Osteocyte (in vitro differentiated cells): ENCODE data around the gene XXYLT1. TPM values are rescaled to one million over a fixed set of nuclear protein-coding genes. Genes with fewer than 3 reads are reported as not detected.
"Not testable (repeated sequence)": the region's sequence is repeated elsewhere in the genome, so short reads cannot be mapped to it uniquely, and the experiment has no call there.

ENCODE experiments used
- DNase-seq: peaks from one replicate; pipeline ENCODE4 v3.0.0; 2021; ENCODE audit warnings: mixed read lengths; ENCODE audit not compliant: unreplicated experiment; ENCODE audit errors: extremely low spot score
- H3K27ac Mint-ChIP-seq: one replicate; pipeline ENCODE4 v1.8.0; 2021; ENCODE audit warnings: mild to moderate bottlenecking, mixed read lengths; ENCODE audit not compliant: unreplicated experiment
- H3K27me3 Mint-ChIP-seq: one replicate; pipeline ENCODE4 v1.8.0; 2021; ENCODE audit warnings: mixed read lengths; ENCODE audit not compliant: unreplicated experiment
- H3K36me3 Mint-ChIP-seq: one replicate; pipeline ENCODE4 v1.8.0; 2021; ENCODE audit warnings: mixed read lengths; ENCODE audit not compliant: unreplicated experiment
- H3K4me1 Mint-ChIP-seq: one replicate; pipeline ENCODE4 v1.8.0; 2021; ENCODE audit warnings: mixed read lengths; ENCODE audit not compliant: unreplicated experiment
- H3K4me3 Mint-ChIP-seq: one replicate; pipeline ENCODE4 v1.8.0; 2021; ENCODE audit warnings: mild to moderate bottlenecking, moderate library complexity, mixed read lengths; ENCODE audit not compliant: unreplicated experiment
- H3K9me3 Mint-ChIP-seq: one replicate; pipeline ENCODE4 v1.8.0; 2021; ENCODE audit warnings: mixed read lengths; ENCODE audit not compliant: unreplicated experiment
- total RNA-seq: library from RNA; stranded (reverse); gene quantifications from 2 replicates; pipeline ENCODE4 v1.2.1, GENCODE V29; 2021
- TF ChIP-seq, protein P1 (sequence below): fragments of 200-600 bp; sonication (generic); IDR thresholded peaks from 2 replicates; pipeline ENCODE4 v1.5.0; 2021; ENCODE audit warnings: antibody characterized with exemption, mild to moderate bottlenecking, moderate library complexity

The XXYLT1 gene
- total RNA-seq, 1 donor from 2014 or later: 35.8 TPM

DNA sequence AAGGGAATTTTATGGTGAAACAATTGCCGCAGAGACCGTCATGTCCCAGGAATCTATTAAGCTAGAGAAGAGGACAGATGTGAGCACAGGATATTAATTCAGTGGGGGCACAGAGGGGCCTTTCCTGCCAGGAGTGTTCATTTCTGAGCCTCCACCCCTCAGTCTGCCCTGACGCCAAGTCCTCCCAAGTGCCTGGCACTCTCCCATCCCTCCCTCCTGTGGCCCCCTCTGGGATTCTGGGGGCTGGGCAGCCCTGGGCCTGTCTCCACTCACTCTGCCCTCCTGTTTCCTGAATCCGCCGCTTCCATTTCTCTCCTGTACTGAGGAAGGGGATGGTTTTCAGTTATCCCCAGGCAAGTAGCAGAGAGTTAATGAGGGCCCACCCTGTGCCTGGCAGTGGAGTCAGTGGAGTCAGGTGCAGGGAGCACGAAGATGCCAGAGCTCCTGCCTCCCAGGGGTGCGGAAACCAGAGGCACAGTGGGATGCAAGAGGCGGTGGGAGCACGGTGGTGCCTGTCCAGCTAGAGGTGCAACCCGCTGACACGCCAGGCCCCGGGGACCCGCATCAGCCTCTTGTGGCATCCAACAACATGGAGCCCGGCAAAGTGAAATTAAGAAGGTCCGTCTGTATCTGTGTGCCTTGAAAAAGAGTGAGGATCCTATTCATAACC, 212.5 kb downstream of the XXYLT1 start:
- TF ChIP-seq, protein P1, sequence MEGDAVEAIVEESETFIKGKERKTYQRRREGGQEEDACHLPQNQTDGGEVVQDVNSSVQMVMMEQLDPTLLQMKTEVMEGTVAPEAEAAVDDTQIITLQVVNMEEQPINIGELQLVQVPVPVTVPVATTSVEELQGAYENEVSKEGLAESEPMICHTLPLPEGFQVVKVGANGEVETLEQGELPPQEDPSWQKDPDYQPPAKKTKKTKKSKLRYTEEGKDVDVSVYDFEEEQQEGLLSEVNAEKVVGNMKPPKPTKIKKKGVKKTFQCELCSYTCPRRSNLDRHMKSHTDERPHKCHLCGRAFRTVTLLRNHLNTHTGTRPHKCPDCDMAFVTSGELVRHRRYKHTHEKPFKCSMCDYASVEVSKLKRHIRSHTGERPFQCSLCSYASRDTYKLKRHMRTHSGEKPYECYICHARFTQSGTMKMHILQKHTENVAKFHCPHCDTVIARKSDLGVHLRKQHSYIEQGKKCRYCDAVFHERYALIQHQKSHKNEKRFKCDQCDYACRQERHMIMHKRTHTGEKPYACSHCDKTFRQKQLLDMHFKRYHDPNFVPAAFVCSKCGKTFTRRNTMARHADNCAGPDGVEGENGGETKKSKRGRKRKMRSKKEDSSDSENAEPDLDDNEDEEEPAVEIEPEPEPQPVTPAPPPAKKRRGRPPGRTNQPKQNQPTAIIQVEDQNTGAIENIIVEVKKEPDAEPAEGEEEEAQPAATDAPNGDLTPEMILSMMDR: no peak
- Mint-ChIP-seq H3K27ac (no peak overlapping the region), H3K36me3 (no peaks in the 10 kb centered on the region), H3K4me3 (no peak overlapping the region), H3K27me3 (peaks cover 23% of the 10 kb centered on the region), H3K9me3 (peaks cover 4% of the 10 kb centered on the region), H3K4me1 (no peaks in the 10 kb centered on the region)
- no peak for DNase-seq

DNA sequence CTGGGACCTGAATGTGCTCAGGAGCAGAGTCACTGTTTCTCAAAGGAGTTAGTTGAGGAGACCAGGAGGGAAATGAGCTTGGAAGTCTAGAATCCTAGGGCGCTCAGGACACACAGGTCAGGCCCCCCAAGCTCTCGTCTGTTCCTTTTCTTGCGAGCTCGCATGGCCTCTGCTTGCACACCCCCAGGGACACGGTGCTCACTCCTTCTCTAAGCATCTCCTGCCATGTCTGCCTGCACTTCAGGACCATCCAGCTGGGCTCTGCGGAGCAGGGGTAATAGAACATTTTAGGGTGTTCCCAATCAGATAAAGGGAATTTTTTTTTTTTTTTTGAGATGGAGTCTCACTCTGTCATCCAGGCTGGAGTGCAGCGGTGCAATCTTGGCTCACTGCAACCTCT, 213.2 kb downstream of the XXYLT1 start:
- TF ChIP-seq, protein P1: no peak
- H3K36me3 Mint-ChIP-seq: peaks cover 4% of the 10 kb centered on the region
- H3K27ac Mint-ChIP-seq: no peak overlapping the region
- H3K9me3 Mint-ChIP-seq: peaks cover 8% of the 10 kb centered on the region
- peaks cover 29% of the 10 kb centered on the region for H3K27me3 Mint-ChIP-seq
- no peaks in the 10 kb centered on the region for H3K4me1 Mint-ChIP-seq
- no peak for DNase-seq
- no peak overlapping the region for H3K4me3 Mint-ChIP-seq

DNA sequence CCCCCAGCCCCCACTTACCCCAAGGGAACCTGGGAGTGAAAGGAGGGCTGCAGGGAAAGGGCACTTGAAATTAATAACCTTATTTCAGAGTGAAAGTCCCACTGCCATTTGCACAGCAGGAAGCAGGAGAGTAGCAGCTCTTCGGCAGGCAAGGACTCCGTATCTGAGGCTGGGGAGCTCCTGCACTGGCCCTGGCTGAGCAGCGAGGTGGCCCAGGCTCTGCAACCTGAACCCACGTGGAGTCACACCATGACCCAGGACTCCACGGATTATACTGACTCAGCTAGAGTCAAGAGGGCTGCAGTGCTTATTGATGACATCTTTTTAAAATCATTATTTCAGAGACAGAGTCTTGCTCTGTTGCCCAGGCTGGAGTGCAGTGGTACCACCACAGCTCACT, 214.5 kb downstream of the XXYLT1 start:
- Mint-ChIP-seq H3K36me3 (peaks cover 4% of the 10 kb centered on the region), H3K27ac (no peak overlapping the region), H3K27me3 (peaks cover 38% of the 10 kb centered on the region), H3K4me1 (no peaks in the 10 kb centered on the region), H3K9me3 (peaks cover 8% of the 10 kb centered on the region), H3K4me3 (no peak overlapping the region)
- DNase-seq: no peak
- TF ChIP-seq, protein P1: no peak

DNA sequence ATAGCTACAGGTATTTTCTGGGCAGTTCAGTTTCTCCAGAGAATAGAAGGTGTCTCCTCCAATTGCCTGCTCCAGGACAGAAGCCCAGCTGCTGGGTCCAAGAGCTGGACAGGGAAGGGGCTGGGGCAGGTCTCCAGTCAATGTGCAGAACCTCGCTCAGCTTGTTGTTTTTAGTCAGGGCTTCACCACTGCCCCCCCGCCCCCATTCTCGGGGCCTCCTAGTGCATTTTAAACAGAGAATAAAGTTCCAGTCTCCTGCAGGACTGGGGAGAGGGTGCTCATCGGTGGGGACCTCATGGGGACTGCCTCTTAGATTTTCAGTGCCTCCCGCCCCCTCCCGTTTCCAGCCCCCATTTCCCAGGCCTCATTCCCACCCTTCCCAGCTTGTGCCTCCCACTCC, 216.6 kb downstream of the XXYLT1 start:
- Mint-ChIP-seq H3K4me3 (no peak overlapping the region), H3K9me3 (peaks cover 8% of the 10 kb centered on the region), H3K27me3 (peaks cover 59% of the 10 kb centered on the region), H3K4me1 (no peaks in the 10 kb centered on the region), H3K27ac (no peak overlapping the region), H3K36me3 (peaks cover 4% of the 10 kb centered on the region)
- TF ChIP-seq, protein P1: no peak
- no peak for DNase-seq

DNA sequence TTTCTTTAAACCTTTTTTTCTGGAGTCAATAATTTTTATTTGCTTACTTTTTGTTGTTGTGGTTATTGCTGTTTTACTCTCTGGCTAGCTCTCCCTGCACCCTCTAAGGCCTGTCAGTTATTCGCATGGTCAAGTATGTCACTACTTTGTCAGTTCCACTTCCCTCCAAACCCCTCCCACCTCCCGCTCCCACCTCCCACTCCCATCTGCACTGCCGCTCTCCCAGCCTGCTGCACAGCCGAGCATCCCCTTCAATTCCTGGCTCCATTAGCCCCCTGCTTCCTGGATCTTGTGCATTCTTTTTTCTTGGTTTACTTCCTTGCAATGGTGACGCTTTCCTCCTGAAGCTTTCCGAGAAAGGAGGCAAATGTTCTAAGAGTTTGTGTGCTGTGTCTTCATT, 218.0 kb downstream of the XXYLT1 start:
- Mint-ChIP-seq H3K27me3 (peaks cover 66% of the 10 kb centered on the region), H3K4me3 (no peak overlapping the region), H3K4me1 (no peaks in the 10 kb centered on the region), H3K36me3 (peaks cover 4% of the 10 kb centered on the region), H3K27ac (no peak overlapping the region), H3K9me3 (peaks cover 8% of the 10 kb centered on the region)
- TF ChIP-seq, protein P1: no peak
- no peak for DNase-seq

DNA sequence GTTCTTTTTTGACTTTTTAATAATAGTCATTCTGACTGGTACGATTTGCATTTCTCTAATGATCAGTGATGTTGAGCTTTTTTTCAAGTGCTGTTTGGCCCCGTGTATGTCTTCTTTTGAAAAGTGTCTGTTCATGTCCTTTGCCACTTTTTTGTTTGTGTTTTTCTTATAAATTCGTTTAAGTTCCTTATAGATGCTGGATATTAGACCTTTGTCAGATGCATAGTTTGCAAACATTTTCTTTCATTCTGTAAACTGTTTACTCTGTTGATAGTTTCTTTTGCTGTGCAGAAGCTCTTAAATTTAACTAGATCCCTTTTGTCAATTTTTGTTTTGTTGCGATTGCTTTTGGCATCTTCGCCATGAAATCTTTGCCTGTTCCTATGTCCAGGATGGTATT, 220.7 kb downstream of the XXYLT1 start:
- H3K27me3 Mint-ChIP-seq: peaks cover 56% of the 10 kb centered on the region
- not testable (repeated sequence) for H3K4me1 Mint-ChIP-seq, H3K9me3 Mint-ChIP-seq, H3K27ac Mint-ChIP-seq, H3K36me3 Mint-ChIP-seq, H3K4me3 Mint-ChIP-seq, DNase-seq
